ENCODE data around the gene TMED9. TPM values are rescaled to one million over a fixed set of nuclear protein-coding genes. Genes with fewer than 3 reads are reported as not detected.

Gene TMED9
- total and polyA plus RNA-seq, 2 donors (not counting 3 experiments of a cell fraction or from before 2014, with no cell fraction given): 291 to 331 TPM

GRCh38 chr5:177607452-177608192 is 15.6 kb downstream of the TMED9 start:
- no peak overlapping the region for H3K4me2 ChIP-seq (ENCODE audit: insufficient read depth, low read length)
- H3K9ac ChIP-seq (replicated peaks; ENCODE audit: extremely low read depth, insufficient read depth, low read length): no peak overlapping the region
- DNase-seq (ENCODE audit: low read depth, low spot score) (peak; percentile 77), FAIRE-seq (peak; percentile 94)
- no peak overlapping the region for H3K4me3 ChIP-seq (replicated peaks in 1 of 3; ENCODE audit: insufficient read depth in 1 of 3, low read depth in 1 of 3, low read length in 3 of 3)
- no peak overlapping the region for H3K27ac ChIP-seq (ENCODE audit: insufficient read depth, low read depth, low read length)
- no peaks in the 10 kb centered on the region for H3K4me1 ChIP-seq (ENCODE audit: control insufficient read depth, extremely low read depth, insufficient read depth, low read length)
- no peaks in the 10 kb centered on the region for H3K79me2 ChIP-seq (ENCODE audit: control insufficient read depth, insufficient read depth, low read length)
- no peaks in the 10 kb centered on the region for H3K9me3 ChIP-seq (replicated peaks; ENCODE audit: control insufficient read depth, insufficient read depth, low read length)
- dilution Hi-C loops (cut with MboI; ENCODE audit: extremely low pct_ligation_motif_present, low sequenced_read_pairs) (no loop called here), intact Hi-C loops (cut with micrococcal nuclease) (loop anchor here (1.0 to 2.0 kb wide), 2 partner anchors 463 to 557 kb away; no protein-coding TSS in a partner anchor)
- ChIA-PET POLR2A (no interaction called here), CTCF (interaction anchor here (0.6 to 1.5 kb wide), 19 partner anchors 9 to 1246 kb away, joined by 3 to 17 read pairs (median 3); partner anchors contain the start of genes KIAA1191, NHP2 and TMED9)
- H3K27me3 ChIP-seq (ENCODE audit: control insufficient read depth in 2 of 2, insufficient read depth in 2 of 2, low read length in 2 of 2): no peaks in the 10 kb centered on the region
- peaks cover 0 to 9% of the 10 kb centered on the region in 2 experiments for H3K36me3 ChIP-seq (ENCODE audit: control insufficient read depth in 2 of 2, extremely low read depth in 1 of 2, insufficient read depth in 2 of 2, low read length in 2 of 2)
- TF ChIP-seq POLR2AphosphoS5 (IDR thresholded peaks at IDR 0.05; ENCODE audit: insufficient read depth, low read depth, low read length) (no peak), POLR2A (IDR thresholded peaks at IDR 0.05; ENCODE audit: low read depth, low read length) (no peak), CTCF (IDR thresholded peaks at IDR 0.05; ENCODE audit: extremely low read depth in 1 of 2, insufficient read depth in 1 of 2, low read depth in 1 of 2, low read length in 2 of 2) (peak; percentile 86 to 95), FOS (IDR thresholded peaks at IDR 0.05; ENCODE audit: borderline replicate concordance, insufficient read depth, low read length) (no peak)
- H4K20me1 ChIP-seq (replicated peaks; ENCODE audit: control insufficient read depth, extremely low read depth, insufficient read depth, low read length): no peaks in the 10 kb centered on the region
- no peak overlapping the region for H2AFZ ChIP-seq (ENCODE audit: low read depth, low read length)
- no TSS peak for BruUV-seq (replicated peaks)
- H3K9me1 ChIP-seq (replicated peaks; ENCODE audit: control insufficient read depth, extremely low read depth, insufficient read depth, low read length): no peaks in the 10 kb centered on the region
